ENCODE measurements around the gene EML4. TPM values are rescaled to one million over a fixed set of nuclear protein-coding genes. Genes with fewer than 3 reads are reported as not detected.

Gene EML4
- polyA plus RNA-seq, 1 of the 3 experiments (the other 2 are of a cell fraction) = 35.0 TPM

DNA sequence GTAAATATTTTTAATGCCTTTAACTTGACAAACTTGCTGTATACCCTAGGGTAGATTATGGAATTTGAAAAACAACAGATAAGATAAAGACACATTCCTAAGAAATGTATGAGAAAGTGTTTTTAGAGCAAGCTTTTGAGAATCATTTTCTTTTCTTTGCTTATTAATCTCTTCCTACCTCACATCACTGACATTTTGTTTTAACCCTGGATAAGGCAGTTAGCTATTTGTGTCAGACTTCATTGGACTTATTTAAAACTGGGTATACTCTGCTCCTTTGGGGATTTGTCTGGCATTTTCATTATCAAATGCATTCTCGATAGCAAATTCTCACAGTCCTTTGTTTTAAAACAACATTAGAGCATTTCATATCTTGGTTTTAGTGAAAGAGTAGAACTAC, 17.2 kb downstream of the EML4 start:
- TF ChIP-seq SIN3A (IDR thresholded peaks at IDR 0.05; ENCODE audit: borderline replicate concordance, low read depth, low read length) = no peak
- TF ChIP-seq, protein P1, sequence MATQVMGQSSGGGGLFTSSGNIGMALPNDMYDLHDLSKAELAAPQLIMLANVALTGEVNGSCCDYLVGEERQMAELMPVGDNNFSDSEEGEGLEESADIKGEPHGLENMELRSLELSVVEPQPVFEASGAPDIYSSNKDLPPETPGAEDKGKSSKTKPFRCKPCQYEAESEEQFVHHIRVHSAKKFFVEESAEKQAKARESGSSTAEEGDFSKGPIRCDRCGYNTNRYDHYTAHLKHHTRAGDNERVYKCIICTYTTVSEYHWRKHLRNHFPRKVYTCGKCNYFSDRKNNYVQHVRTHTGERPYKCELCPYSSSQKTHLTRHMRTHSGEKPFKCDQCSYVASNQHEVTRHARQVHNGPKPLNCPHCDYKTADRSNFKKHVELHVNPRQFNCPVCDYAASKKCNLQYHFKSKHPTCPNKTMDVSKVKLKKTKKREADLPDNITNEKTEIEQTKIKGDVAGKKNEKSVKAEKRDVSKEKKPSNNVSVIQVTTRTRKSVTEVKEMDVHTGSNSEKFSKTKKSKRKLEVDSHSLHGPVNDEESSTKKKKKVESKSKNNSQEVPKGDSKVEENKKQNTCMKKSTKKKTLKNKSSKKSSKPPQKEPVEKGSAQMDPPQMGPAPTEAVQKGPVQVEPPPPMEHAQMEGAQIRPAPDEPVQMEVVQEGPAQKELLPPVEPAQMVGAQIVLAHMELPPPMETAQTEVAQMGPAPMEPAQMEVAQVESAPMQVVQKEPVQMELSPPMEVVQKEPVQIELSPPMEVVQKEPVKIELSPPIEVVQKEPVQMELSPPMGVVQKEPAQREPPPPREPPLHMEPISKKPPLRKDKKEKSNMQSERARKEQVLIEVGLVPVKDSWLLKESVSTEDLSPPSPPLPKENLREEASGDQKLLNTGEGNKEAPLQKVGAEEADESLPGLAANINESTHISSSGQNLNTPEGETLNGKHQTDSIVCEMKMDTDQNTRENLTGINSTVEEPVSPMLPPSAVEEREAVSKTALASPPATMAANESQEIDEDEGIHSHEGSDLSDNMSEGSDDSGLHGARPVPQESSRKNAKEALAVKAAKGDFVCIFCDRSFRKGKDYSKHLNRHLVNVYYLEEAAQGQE (IDR thresholded peaks at IDR 0.05; ENCODE audit: low read depth, low read length) = no peak
- TF ChIP-seq RXRA (IDR thresholded peaks at IDR 0.05; ENCODE audit: borderline replicate concordance, low read depth) = no peak
- no peak for TF ChIP-seq FOXM1 (IDR thresholded peaks at IDR 0.05; ENCODE audit: low read depth)
- TF ChIP-seq, protein P2, sequence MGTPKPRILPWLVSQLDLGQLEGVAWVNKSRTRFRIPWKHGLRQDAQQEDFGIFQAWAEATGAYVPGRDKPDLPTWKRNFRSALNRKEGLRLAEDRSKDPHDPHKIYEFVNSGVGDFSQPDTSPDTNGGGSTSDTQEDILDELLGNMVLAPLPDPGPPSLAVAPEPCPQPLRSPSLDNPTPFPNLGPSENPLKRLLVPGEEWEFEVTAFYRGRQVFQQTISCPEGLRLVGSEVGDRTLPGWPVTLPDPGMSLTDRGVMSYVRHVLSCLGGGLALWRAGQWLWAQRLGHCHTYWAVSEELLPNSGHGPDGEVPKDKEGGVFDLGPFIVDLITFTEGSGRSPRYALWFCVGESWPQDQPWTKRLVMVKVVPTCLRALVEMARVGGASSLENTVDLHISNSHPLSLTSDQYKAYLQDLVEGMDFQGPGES (IDR thresholded peaks at IDR 0.05; ENCODE audit: low read depth, low read length) = no peak
- no peak for TF ChIP-seq USF1 (IDR thresholded peaks at IDR 0.05; ENCODE audit: borderline replicate concordance, low read depth)
- TF ChIP-seq RAD21 (IDR thresholded peaks at IDR 0.05; ENCODE audit: low read length) = no peak
- TF ChIP-seq FOSL2 (IDR thresholded peaks at IDR 0.05; ENCODE audit: borderline replicate concordance, low read depth) = no peak
- TF ChIP-seq EZH2phosphoT487 (IDR thresholded peaks at IDR 0.05; ENCODE audit: borderline replicate concordance, low read depth) = no peak
- TF ChIP-seq NFIC (IDR thresholded peaks at IDR 0.05; ENCODE audit: borderline replicate concordance) = no peak
- no peak for TF ChIP-seq TEAD4 (IDR thresholded peaks at IDR 0.05; ENCODE audit: borderline replicate concordance, insufficient read depth)
- no peak for TF ChIP-seq PBX3 (IDR thresholded peaks at IDR 0.05)
- no peak for TF ChIP-seq TCF12 (IDR thresholded peaks at IDR 0.05)
- TF ChIP-seq ELF1 (IDR thresholded peaks at IDR 0.05) = no peak
- TF ChIP-seq NRF1 (IDR thresholded peaks at IDR 0.05; ENCODE audit: low read depth, low read length) = no peak
- TF ChIP-seq YY1 (IDR thresholded peaks at IDR 0.05; ENCODE audit: low read depth) = no peak
- no peak for TF ChIP-seq POLR2AphosphoS5 (IDR thresholded peaks at IDR 0.05; ENCODE audit: low read depth, low read length)
- no peak for TF ChIP-seq MEF2A (IDR thresholded peaks at IDR 0.05; ENCODE audit: borderline replicate concordance, low read depth)
- no peak for TF ChIP-seq USF2 (IDR thresholded peaks at IDR 0.05; ENCODE audit: borderline replicate concordance, low read depth, low read length)
- no peak for DNase-seq
- Histone ChIP-seq H3K36me3 (replicated peaks in 1 of 2; ENCODE audit: control insufficient read depth in 1 of 2, insufficient read depth in 2 of 2, low read length in 1 of 2) (peaks cover 0 to 3% of the 10 kb centered on the region in 2 experiments), H3F3A (replicated peaks; ENCODE audit: insufficient read depth) (peaks cover 14% of the 10 kb centered on the region), H3K9ac (no peak overlapping the region), H3K27me3 (ENCODE audit: insufficient read depth) (no peaks in the 10 kb centered on the region), H3K4me2 (peak overlapping the region; percentile 7; the same call in 1 of the 2 replicates), H3K27ac (ENCODE audit: low read depth in 2 of 2, low read length in 1 of 2) (peak overlapping the region in 1 of 2 experiments; percentile 1; a peak in 1 of 4 replicates), H3K79me2 (ENCODE audit: insufficient read depth) (peaks cover 91% of the 10 kb centered on the region), H4K20me1 (ENCODE audit: insufficient read depth) (0 out of 2 replicates have a peak, but pooled peaks cover 6% of the 10 kb centered on the region), H3K4me3 (ENCODE audit: low read depth in 2 of 2, low read length in 1 of 2) (no peak overlapping the region), H2AFZ (ENCODE audit: low read depth) (peak overlapping the region; percentile 2; the same call in 1 of the 2 replicates), H3K4me1 (ENCODE audit: control insufficient read depth in 1 of 2, insufficient read depth in 2 of 2, low read depth in 1 of 2, low read length in 1 of 2) (peaks cover 17 to 20% of the 10 kb centered on the region in 2 experiments; a peak in 3 of 4 replicates), H3K9me3 (no peaks in the 10 kb centered on the region), H3K9me2 (no peaks in the 10 kb centered on the region)
- WGBS (ENCODE audit: low lambda C conversion rate) = 94% methylated on average over 1 of the region's 1 CpG
- CTCF ChIA-PET = interaction anchor here (0.6 to 2.2 kb wide), 9 partner anchors 10 to 333 kb away, joined by 3 to 11 read pairs (median 3); no protein-coding TSS in a partner anchor
- POLR2A ChIA-PET = interaction anchor here (0.6 kb wide), 1 partner anchor 92 kb away, joined by 3 read pairs; no protein-coding TSS in a partner anchor

Measured in SK-N-SH (cell line).